WTC11 (cell line): ENCODE results near the gene RYR2. TPM values are rescaled to one million over a fixed set of nuclear protein-coding genes. Genes with fewer than 3 reads are reported as not detected.

Source experiments
- ATAC-seq: fragments of 200-7000 bp; cut with Tn5 transposase; 2 replicates; pipeline ENCODE4 v1.10.0; 2021; ENCODE audit warnings: mild to moderate bottlenecking, moderate library complexity
- CTCF ChIA-PET: fragments of 300-600 bp; sonication (Branson Sonifier 250); formaldehyde crosslinking; loops from one replicate; lab custom pipeline; 2021; ENCODE audit warnings: antibody characterized with exemption; lab: Charles Lee
- POLR2A ChIA-PET: fragments of 350-600 bp; sonication (Branson Sonifier 250); formaldehyde crosslinking; loops from one replicate; lab custom pipeline; 2021; ENCODE audit warnings: antibody characterized with exemption; lab: Charles Lee
- DNase-seq: peaks from one replicate; pipeline ENCODE4 v3.0.0; 2021; ENCODE audit warnings: low spot score
- H3K27ac Mint-ChIP-seq: 2 replicates; pipeline ENCODE4 v1.8.0; 2021; ENCODE audit warnings: mixed read lengths
- H3K27me3 Mint-ChIP-seq: 2 replicates; pipeline ENCODE4 v1.8.0; 2021; ENCODE audit warnings: low read depth, mild to moderate bottlenecking, moderate library complexity, mixed read lengths
- H3K36me3 Mint-ChIP-seq: 2 replicates; pipeline ENCODE4 v1.8.0; 2021; ENCODE audit warnings: mixed read lengths
- H3K4me1 Mint-ChIP-seq: 2 replicates; pipeline ENCODE4 v1.8.0; 2022; ENCODE audit warnings: mixed read lengths
- H3K4me3 Mint-ChIP-seq: 2 replicates; pipeline ENCODE4 v1.8.0; 2021; ENCODE audit warnings: mild to moderate bottlenecking, moderate library complexity, mixed read lengths
- H3K9me3 Mint-ChIP-seq: 2 replicates; pipeline ENCODE4 v1.8.0; 2021; ENCODE audit warnings: mixed read lengths
- AR ChIP-seq: fragments of 250-450 bp; sonication (Bioruptor Pico); IDR thresholded peaks from 2 replicates; pipeline ENCODE4 v1.9.0; 2021; ENCODE audit warnings: mild to moderate bottlenecking
- CREB1 ChIP-seq: sonication (generic); formaldehyde crosslinking; IDR thresholded peaks from 2 replicates; pipeline ENCODE4 v1.8.0; 2023; ENCODE audit warnings: mild to moderate bottlenecking, missing genetic modification reagents
- GABPB1 ChIP-seq: sonication (generic); formaldehyde crosslinking; IDR thresholded peaks from 2 replicates; pipeline ENCODE4 v1.8.1; 2023; ENCODE audit warnings: mild to moderate bottlenecking, missing genetic modification reagents
- MLX ChIP-seq: sonication (generic); formaldehyde crosslinking; IDR thresholded peaks from 2 replicates; pipeline ENCODE4 v1.8.1; 2023; ENCODE audit warnings: mild to moderate bottlenecking, missing genetic modification reagents, moderate library complexity
- MXD4 ChIP-seq: fragments of 250-450 bp; sonication (Bioruptor Pico); IDR thresholded peaks from 2 replicates; pipeline ENCODE4 v1.8.0; 2021; ENCODE audit warnings: mild to moderate bottlenecking, moderate library complexity, borderline replicate concordance
- NFE2L1 ChIP-seq: sonication (generic); formaldehyde crosslinking; IDR thresholded peaks from 2 replicates; pipeline ENCODE4 v1.8.1; 2023; ENCODE audit warnings: missing genetic modification reagents
- NR2C2 ChIP-seq: sonication (generic); formaldehyde crosslinking; IDR thresholded peaks from 2 replicates; pipeline ENCODE4 v1.8.0; 2022; ENCODE audit warnings: mild to moderate bottlenecking, missing genetic modification reagents
- NR3C1 ChIP-seq: sonication (generic); formaldehyde crosslinking; conservative IDR thresholded peaks from 2 replicates; pipeline ENCODE4 v1.8.1; 2023; ENCODE audit warnings: low read depth, mild to moderate bottlenecking, missing genetic modification reagents
- PRRX2 ChIP-seq: fragments of 250-450 bp; sonication (Bioruptor Pico); IDR thresholded peaks from 2 replicates; pipeline ENCODE4 v1.8.0; 2021; ENCODE audit warnings: mild to moderate bottlenecking
- SMAD3 ChIP-seq: sonication (generic); formaldehyde crosslinking; IDR thresholded peaks from 2 replicates; pipeline ENCODE4 v1.8.0; 2022; ENCODE audit warnings: missing genetic modification reagents, mild to moderate bottlenecking, borderline replicate concordance
- STAT6 ChIP-seq: sonication (generic); formaldehyde crosslinking; conservative IDR thresholded peaks from 2 replicates; pipeline ENCODE4 v1.8.1; 2023; ENCODE audit warnings: mild to moderate bottlenecking, low read depth, missing genetic modification reagents, moderate library complexity
- TEAD1 ChIP-seq: sonication (generic); formaldehyde crosslinking; IDR thresholded peaks from 2 replicates; pipeline ENCODE4 v1.8.0; 2022; ENCODE audit warnings: mild to moderate bottlenecking, missing genetic modification reagents
- ZMAT4 ChIP-seq: fragments of 250-450 bp; sonication (Bioruptor Pico); IDR thresholded peaks from 2 replicates; pipeline ENCODE4 v1.9.0; 2021; ENCODE audit warnings: mild to moderate bottlenecking
- ZNF219 ChIP-seq: sonication (generic); formaldehyde crosslinking; IDR thresholded peaks from 2 replicates; pipeline ENCODE4 v1.8.0; 2023; ENCODE audit warnings: missing genetic modification reagents, mild to moderate bottlenecking, borderline replicate concordance
- ZSCAN18 ChIP-seq: fragments of 250-450 bp; sonication (Bioruptor Pico); IDR thresholded peaks from 2 replicates; pipeline ENCODE4 v2.1.2; 2022; ENCODE audit warnings: mild to moderate bottlenecking, moderate library complexity
- total RNA-seq: library from RNA; stranded (reverse); gene quantifications from 3 replicates; pipeline ENCODE4 v1.2.3, GENCODE V29; 2021

RYR2 gene
- total RNA-seq, 1 experiment from 2014 or later: 7.9 TPM

GRCh38 chr1:237791592-237791991 is 749.6 kb downstream of the RYR2 start:
- no peak for ATAC-seq
- CTCF ChIA-PET: interaction anchor here (1.2 kb wide), 1 partner anchor 8 kb away, joined by 4 read pairs; no protein-coding TSS in a partner anchor
- no peak for TF ChIP-seq GABPB1 (CRISPR knock-in tag)
- TF ChIP-seq CREB1 (CRISPR knock-in tag): no peak
- TF ChIP-seq NFE2L1 (CRISPR knock-in tag): no peak
- TF ChIP-seq NR2C2 (CRISPR knock-in tag): no peak
- TF ChIP-seq SMAD3: no peak
- no peak for TF ChIP-seq STAT6 (CRISPR knock-in tag)
- TF ChIP-seq TEAD1 (CRISPR knock-in tag): no peak
- TF ChIP-seq ZNF219: no peak
- TF ChIP-seq MLX (CRISPR knock-in tag): no peak
- TF ChIP-seq PRRX2 (CRISPR knock-in tag): no peak
- no peak for TF ChIP-seq ZMAT4 (CRISPR knock-in tag)
- no peak for TF ChIP-seq AR (CRISPR knock-in tag)
- no peak for TF ChIP-seq ZSCAN18
- no peak for TF ChIP-seq NR3C1
- TF ChIP-seq, all 79 proteins: peak for 0
- Mint-ChIP-seq H3K4me3 (no peak overlapping the region), H3K36me3 (no peaks in the 10 kb centered on the region), H3K9me3 (no peaks in the 10 kb centered on the region), H3K4me1 (peaks cover 7% of the 10 kb centered on the region), H3K27me3 (no peaks in the 10 kb centered on the region), H3K27ac (no peak overlapping the region)
- DNase-seq: no peak
- POLR2A ChIA-PET: no interaction called here

GRCh38 chr1:237792149-237792548 is 750.2 kb downstream of the RYR2 start:
- ChIA-PET CTCF (interaction anchor here (0.5 to 1.0 kb wide), 2 partner anchors 14 to 236 kb away, joined by 3 to 4 read pairs; no protein-coding TSS in a partner anchor), POLR2A (no interaction called here)
- DNase-seq (no peak), ATAC-seq (no peak)
- no peak overlapping the region for H3K4me3 Mint-ChIP-seq
- no peak overlapping the region for H3K27ac Mint-ChIP-seq
- H3K27me3 Mint-ChIP-seq: no peaks in the 10 kb centered on the region
- no peak for TF ChIP-seq STAT6 (CRISPR knock-in tag)
- no peak for TF ChIP-seq TEAD1 (CRISPR knock-in tag)
- no peak for TF ChIP-seq MXD4 (CRISPR knock-in tag)
- H3K4me1 Mint-ChIP-seq: peaks cover 7% of the 10 kb centered on the region
- H3K36me3 Mint-ChIP-seq: no peaks in the 10 kb centered on the region
- H3K9me3 Mint-ChIP-seq: no peaks in the 10 kb centered on the region
